ENCODE data around the gene CST6.

CST6 gene

GRCh38 chr11:66047541-66048365 is 35.9 kb downstream of the CST6 start:
- no peak for DNase-seq (ENCODE audit: low spot score)

GRCh38 chr11:66048547-66049323 is 36.9 kb downstream of the CST6 start, which contains the start of gene GAL3ST3:
Gene GAL3ST3 (minus strand): TSS chr11:66049161. CDS start chr11:66045415, 3,746 bp downstream.
- DNase-seq (ENCODE audit: low spot score), result no peak

- DNase-seq (ENCODE audit: low spot score), result no peak
These were observed 38.9 kb downstream of the CST6 start for GRCh38 chr11:66050581-66051231.

GRCh38 chr11:66051371-66051765 is 39.6 kb downstream of the CST6 start:
- DNase-seq (ENCODE audit: low spot score), result no peak

- DNase-seq (ENCODE audit: low spot score), result peak; percentile 99
These were observed 40.2 kb downstream of the CST6 start, which contains the start of gene SF3B2 for GRCh38 chr11:66051766-66052663. Gene SF3B2 (plus strand): TSS chr11:66052364. CDS start chr11:66052385, 21 bp downstream.

GRCh38 chr11:66052664-66052982 is 40.8 kb downstream of the CST6 start:
- DNase-seq (ENCODE audit: low spot score), result no peak

GRCh38 chr11:66055021-66055420 is 43.2 kb downstream of the CST6 start:
- DNase-seq (ENCODE audit: low spot score), result no peak

GRCh38 chr11:66056501-66056900 is 44.7 kb downstream of the CST6 start:
- no peak for DNase-seq (ENCODE audit: low spot score)

GRCh38 chr11:66059966-66060680 is 48.3 kb downstream of the CST6 start:
- DNase-seq (ENCODE audit: low spot score), result no peak

GRCh38 chr11:66061268-66061667 is 49.5 kb downstream of the CST6 start:
- no peak for DNase-seq (ENCODE audit: low spot score)

GRCh38 chr11:66062408-66062807 is 50.6 kb downstream of the CST6 start:
- DNase-seq (ENCODE audit: low spot score), result no peak
